Lung (tissue), 12 donors: Measurements from ENCODE around the gene HOXA6. TPM values are rescaled to one million over a fixed set of nuclear protein-coding genes. Genes with fewer than 3 reads are reported as not detected.
A peak's percentile ranks its signal among the peaks of the same experiment; 100 is the strongest.

Experiments used
- ATAC-seq: fragments of 200-7000 bp; cut with Tn5 transposase; one replicate; pipeline ENCODE4 v1.9.1; 2020; ENCODE audit warnings: moderate number of reproducible peaks; ENCODE audit not compliant: insufficient read depth, low FRiP score
- DNase-seq, 3 donors: peaks; one replicate each; pipeline ENCODE4 v3.0.0-alpha.2; 2013 to 2017
- H3K27ac ChIP-seq, 2 donors: one replicate each; pipeline ENCODE4 v1.5.1; 2013; ENCODE audit warnings: mild to moderate bottlenecking in 2 of 2, moderate library complexity in 2 of 2, control low read depth in 1 of 2, inconsistent platforms in 1 of 2, low read depth in 1 of 2, low read length in 1 of 2
- H3K27me3 ChIP-seq, 3 donors: one replicate each; pipeline ENCODE4 v1.5.1; 2013; ENCODE audit warnings: low read length in 2 of 3; ENCODE audit not compliant: control insufficient read depth in 3 of 3, insufficient read depth in 3 of 3
- H3K36me3 ChIP-seq, 4 donors: one replicate each; pipeline ENCODE4 v1.5.1; 2013; ENCODE audit warnings: low read length in 4 of 4, mild to moderate bottlenecking in 1 of 4, moderate library complexity in 1 of 4; ENCODE audit not compliant: control insufficient read depth in 4 of 4, insufficient read depth in 4 of 4
- H3K4me1 ChIP-seq, 5 donors: one replicate each; pipeline ENCODE4 v1.5.1; 2013; ENCODE audit warnings: low read length in 5 of 5, mild to moderate bottlenecking in 2 of 5, moderate library complexity in 1 of 5; ENCODE audit not compliant: control insufficient read depth in 5 of 5, insufficient read depth in 5 of 5
- H3K4me3 ChIP-seq: one replicate; pipeline ENCODE4 v1.5.1; 2013; ENCODE audit warnings: mild to moderate bottlenecking, control low read depth, moderate library complexity
- H3K9ac ChIP-seq, 2 donors: one replicate each; pipeline ENCODE4 v1.5.1; 2013; ENCODE audit warnings: low read length in 2 of 2, control low read depth in 1 of 2; ENCODE audit not compliant: insufficient read depth in 1 of 2
- H3K9me3 ChIP-seq, 4 donors: one replicate each; pipeline ENCODE4 v1.5.1; 2013; ENCODE audit warnings: low read length in 3 of 4, mild to moderate bottlenecking in 1 of 4, moderate library complexity in 1 of 4; ENCODE audit not compliant: control insufficient read depth in 4 of 4, insufficient read depth in 3 of 4
- CTCF ChIP-seq: IDR thresholded peaks from 2 replicates; pipeline ENCODE4 v1.5.1; 2012; ENCODE audit warnings: mild to moderate bottlenecking; ENCODE audit errors: control extremely low read depth, extremely low read depth
- WGBS, 2 donors: extraction: QIAGEN DNeasy Blood & Tissue Kit; methylation state at CpG; one replicate each; pipeline ENCODE4 v1.1.7; 2013; 5-methylcytosine and 5-hydroxymethylcytosine counted together
- polyA plus RNA-seq, 2 donors: library from polyadenylated mRNA; stranded (reverse); fragments of 200-250 nt; gene quantifications; one replicate each; pipeline ENCODE4 v1.2.1, GENCODE V29; 2013
- total RNA-seq, 2 donors: library from RNA; depleted of rRNA in 1 of 2; stranded (reverse); fragments of >200 nt in 1 of 2; gene quantifications; one replicate each; pipeline ENCODE4 v1.2.1, GENCODE V29; 2014 to 2021
- donor health status: control.
- donor health status: control.
- donor health status: Bipolar disorder and iron deficiency.
- donor health status: healthy.
- donor health status: DM: yes; HTN: yes; CAD: no.

The HOXA6 gene
- total and polyA plus RNA-seq, 4 donors: 0.49 to 7.7 (median 2.8) TPM

GRCh38 chr7:27182285-27182841, 34.8 kb upstream of the HOXA6 start:
- peaks cover 0 to 8% (median 0%) of the 10 kb centered on the region in 4 donors for H3K9me3 ChIP-seq
- H3K36me3 ChIP-seq: no peaks in the 10 kb centered on the region
- H3K9ac ChIP-seq: no peak overlapping the region
- peaks cover 0 to 97% (median 89%) of the 10 kb centered on the region in 3 donors for H3K27me3 ChIP-seq
- ATAC-seq (no peak), DNase-seq (no peak)
- H3K4me1 ChIP-seq: peaks cover 0 to 19% (median 13%) of the 10 kb centered on the region in 5 donors
- H3K4me3 ChIP-seq: no peak overlapping the region
- TF ChIP-seq CTCF: no peak
- H3K27ac ChIP-seq: no peak overlapping the region
- 43 to 54% methylated on average over 4 of the region's 4 CpGs for WGBS, 2 donors

- Histone ChIP-seq H3K27me3 (peaks cover 0 to 97% (median 89%) of the 10 kb centered on the region in 3 donors), H3K9me3 (peaks cover 0 to 9% (median 0%) of the 10 kb centered on the region in 4 donors), H3K36me3 (no peaks in the 10 kb centered on the region), H3K4me1 (peaks cover 0 to 19% (median 13%) of the 10 kb centered on the region in 5 donors), H3K27ac (no peak overlapping the region), H3K9ac (no peak overlapping the region), H3K4me3 (no peak overlapping the region)
- DNase-seq (peak in 1 of 3 donors; percentile 8), ATAC-seq (no peak)
- 73 to 77% methylated on average over 4 of the region's 4 CpGs for WGBS, 2 donors
- TF ChIP-seq CTCF: no peak
Measured at GRCh38 chr7:27181795-27182275, 34.3 kb upstream of the HOXA6 start.

- no peak overlapping the region for H3K4me3 ChIP-seq
- H3K4me1 ChIP-seq: peaks cover 0 to 19% (median 13%) of the 10 kb centered on the region in 5 donors
- peaks cover 8 to 97% (median 88%) of the 10 kb centered on the region in 3 donors for H3K27me3 ChIP-seq
- ATAC-seq (no peak), DNase-seq (peak in 1 of 3 donors; percentile 5)
- no peaks in the 10 kb centered on the region for H3K36me3 ChIP-seq
- no peak overlapping the region for H3K9ac ChIP-seq
- no peak overlapping the region for H3K27ac ChIP-seq
- 69 to 82% methylated on average over 12 of the region's 12 CpGs for WGBS, 2 donors
- peaks cover 0 to 12% (median 0%) of the 10 kb centered on the region in 4 donors for H3K9me3 ChIP-seq
- no peak for TF ChIP-seq CTCF
Measured at GRCh38 chr7:27180431-27181420, 33.2 kb upstream of the HOXA6 start.
